ENCODE results near the gene LRRC18. TPM values are rescaled to one million over a fixed set of nuclear protein-coding genes. Genes with fewer than 3 reads are reported as not detected.

LRRC18 gene
- total RNA-seq, 1 experiment from 2014 or later: not detected

DNA sequence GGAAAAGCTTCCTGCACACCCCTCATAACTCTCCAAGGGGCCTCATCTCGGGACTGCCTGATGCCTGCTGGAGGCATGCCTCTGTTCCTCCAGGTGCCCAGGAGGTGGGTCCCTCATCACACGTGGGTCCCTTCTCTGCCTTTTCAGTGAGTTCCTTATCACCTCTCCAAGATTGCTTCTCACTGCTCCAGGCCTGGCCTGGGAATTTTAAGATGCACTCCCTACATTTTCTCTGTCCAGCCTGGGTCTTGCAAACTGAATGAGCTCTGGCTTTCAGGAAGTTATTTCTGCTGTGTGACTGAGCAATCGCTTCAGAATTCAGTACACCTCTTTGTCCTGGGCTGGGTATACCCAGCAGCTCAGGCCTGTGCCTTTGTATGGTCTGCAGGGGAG, 43.8 kb downstream of the LRRC18 start:
- no peaks in the 10 kb centered on the region for H3K79me2 ChIP-seq (ENCODE audit: insufficient read depth, low read length)
- no peak overlapping the region for H3K4me3 ChIP-seq (replicated peaks in 1 of 2; ENCODE audit: low read depth in 1 of 2, low read length in 2 of 2)
- no peaks in the 10 kb centered on the region for H3K9me2 ChIP-seq (ENCODE audit: insufficient read depth)
- peaks cover 21% of the 10 kb centered on the region; the same call in 1 of the 2 replicates for H3K27me3 ChIP-seq (ENCODE audit: insufficient read depth, low read length)
- intact Hi-C loops (cut with micrococcal nuclease): no loop called here
- ATAC-seq: no peak
- no TSS peak for BruUV-seq (replicated peaks)
- H4K20me1 ChIP-seq (ENCODE audit: insufficient read depth): no peaks in the 10 kb centered on the region
- H3K4me1 ChIP-seq (ENCODE audit: control insufficient read depth in 1 of 2, insufficient read depth in 2 of 2, low read length in 2 of 2): no peaks in the 10 kb centered on the region
- no peak overlapping the region for H2AFZ ChIP-seq (ENCODE audit: low read depth, low read length, poor library complexity, severe bottlenecking)
- POLR2A ChIA-PET: no interaction called here
- H3K36me3 ChIP-seq (ENCODE audit: control insufficient read depth in 1 of 2, insufficient read depth in 2 of 2, low read length in 2 of 2): no peaks in the 10 kb centered on the region
- no peaks in the 10 kb centered on the region for H3K9me3 ChIP-seq (ENCODE audit: control insufficient read depth in 1 of 2, insufficient read depth in 1 of 2, low read depth in 1 of 2, low read length in 2 of 2)
- H3K9ac ChIP-seq (ENCODE audit: low read length): no peak overlapping the region
- CTCF ChIA-PET: no interaction called here
- TF ChIP-seq RAD21 (IDR thresholded peaks at IDR 0.05; ENCODE audit: low read depth) (no peak), FOSL1 (IDR thresholded peaks at IDR 0.05; ENCODE audit: low read depth) (no peak), YY1 (IDR thresholded peaks at IDR 0.05; ENCODE audit: extremely low read depth, insufficient replicate concordance, low read depth, low read length) (no peak), TCF7L2 (IDR thresholded peaks at IDR 0.05; ENCODE audit: borderline replicate concordance, extremely low read depth, insufficient read depth, insufficient read length) (no peak), EZH2 (IDR thresholded peaks at IDR 0.05) (no peak), ZNF274 (IDR thresholded peaks at IDR 0.05; ENCODE audit: low read depth, low read length) (no peak), JUND (IDR thresholded peaks at IDR 0.05) (no peak), POLR2A (IDR thresholded peaks at IDR 0.05; ENCODE audit: borderline replicate concordance, extremely low read depth, insufficient read depth, insufficient read length) (no peak), SIN3A (IDR thresholded peaks at IDR 0.05; ENCODE audit: low read depth) (no peak)
- TF ChIP-seq, protein P1, sequence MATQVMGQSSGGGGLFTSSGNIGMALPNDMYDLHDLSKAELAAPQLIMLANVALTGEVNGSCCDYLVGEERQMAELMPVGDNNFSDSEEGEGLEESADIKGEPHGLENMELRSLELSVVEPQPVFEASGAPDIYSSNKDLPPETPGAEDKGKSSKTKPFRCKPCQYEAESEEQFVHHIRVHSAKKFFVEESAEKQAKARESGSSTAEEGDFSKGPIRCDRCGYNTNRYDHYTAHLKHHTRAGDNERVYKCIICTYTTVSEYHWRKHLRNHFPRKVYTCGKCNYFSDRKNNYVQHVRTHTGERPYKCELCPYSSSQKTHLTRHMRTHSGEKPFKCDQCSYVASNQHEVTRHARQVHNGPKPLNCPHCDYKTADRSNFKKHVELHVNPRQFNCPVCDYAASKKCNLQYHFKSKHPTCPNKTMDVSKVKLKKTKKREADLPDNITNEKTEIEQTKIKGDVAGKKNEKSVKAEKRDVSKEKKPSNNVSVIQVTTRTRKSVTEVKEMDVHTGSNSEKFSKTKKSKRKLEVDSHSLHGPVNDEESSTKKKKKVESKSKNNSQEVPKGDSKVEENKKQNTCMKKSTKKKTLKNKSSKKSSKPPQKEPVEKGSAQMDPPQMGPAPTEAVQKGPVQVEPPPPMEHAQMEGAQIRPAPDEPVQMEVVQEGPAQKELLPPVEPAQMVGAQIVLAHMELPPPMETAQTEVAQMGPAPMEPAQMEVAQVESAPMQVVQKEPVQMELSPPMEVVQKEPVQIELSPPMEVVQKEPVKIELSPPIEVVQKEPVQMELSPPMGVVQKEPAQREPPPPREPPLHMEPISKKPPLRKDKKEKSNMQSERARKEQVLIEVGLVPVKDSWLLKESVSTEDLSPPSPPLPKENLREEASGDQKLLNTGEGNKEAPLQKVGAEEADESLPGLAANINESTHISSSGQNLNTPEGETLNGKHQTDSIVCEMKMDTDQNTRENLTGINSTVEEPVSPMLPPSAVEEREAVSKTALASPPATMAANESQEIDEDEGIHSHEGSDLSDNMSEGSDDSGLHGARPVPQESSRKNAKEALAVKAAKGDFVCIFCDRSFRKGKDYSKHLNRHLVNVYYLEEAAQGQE (IDR thresholded peaks at IDR 0.05; ENCODE audit: low read depth): no peak
- TF ChIP-seq, protein P2, sequence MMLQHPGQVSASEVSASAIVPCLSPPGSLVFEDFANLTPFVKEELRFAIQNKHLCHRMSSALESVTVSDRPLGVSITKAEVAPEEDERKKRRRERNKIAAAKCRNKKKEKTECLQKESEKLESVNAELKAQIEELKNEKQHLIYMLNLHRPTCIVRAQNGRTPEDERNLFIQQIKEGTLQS (IDR thresholded peaks at IDR 0.05): no peak
- TF ChIP-seq, protein P3, sequence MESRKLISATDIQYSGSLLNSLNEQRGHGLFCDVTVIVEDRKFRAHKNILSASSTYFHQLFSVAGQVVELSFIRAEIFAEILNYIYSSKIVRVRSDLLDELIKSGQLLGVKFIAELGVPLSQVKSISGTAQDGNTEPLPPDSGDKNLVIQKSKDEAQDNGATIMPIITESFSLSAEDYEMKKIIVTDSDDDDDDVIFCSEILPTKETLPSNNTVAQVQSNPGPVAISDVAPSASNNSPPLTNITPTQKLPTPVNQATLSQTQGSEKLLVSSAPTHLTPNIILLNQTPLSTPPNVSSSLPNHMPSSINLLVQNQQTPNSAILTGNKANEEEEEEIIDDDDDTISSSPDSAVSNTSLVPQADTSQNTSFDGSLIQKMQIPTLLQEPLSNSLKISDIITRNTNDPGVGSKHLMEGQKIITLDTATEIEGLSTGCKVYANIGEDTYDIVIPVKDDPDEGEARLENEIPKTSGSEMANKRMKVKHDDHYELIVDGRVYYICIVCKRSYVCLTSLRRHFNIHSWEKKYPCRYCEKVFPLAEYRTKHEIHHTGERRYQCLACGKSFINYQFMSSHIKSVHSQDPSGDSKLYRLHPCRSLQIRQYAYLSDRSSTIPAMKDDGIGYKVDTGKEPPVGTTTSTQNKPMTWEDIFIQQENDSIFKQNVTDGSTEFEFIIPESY (IDR thresholded peaks at IDR 0.05; ENCODE audit: extremely low read depth, insufficient replicate concordance, low read length): no peak
- no peak overlapping the region for H3K4me2 ChIP-seq (ENCODE audit: low read length)
- RAD21 ChIA-PET (ENCODE audit: low non-redundant PET in 1 of 2, low total read pairs in 2 of 2, uncharacterized antibody in 2 of 2, unreplicated experiment in 2 of 2): no interaction called here
- no peak for DNase-seq (ENCODE audit: low read depth, low spot score)
- H3K27ac ChIP-seq (ENCODE audit: low read depth, low read length): no peak overlapping the region

Data from HCT116 (cell line).